Kidney (tissue), 14 donors: ENCODE measurements around the gene LDLRAD4. TPM values are rescaled to one million over a fixed set of nuclear protein-coding genes. Genes with fewer than 3 reads are reported as not detected.

Experiments used
- DNase-seq, 5 donors: peaks; one replicate each; pipeline ENCODE4 v3.0.0-alpha.2; 2013 to 2020
- FAIRE-seq: peaks from 2 replicates; lab custom pipeline; 2012; peaks lifted over from hg19 to GRCh38; lab: Jason Lieb, UNC
- H3K27ac ChIP-seq, 2 donors: one replicate each; pipeline ENCODE4 v1.7.0; 2013; ENCODE audit warnings: low read depth in 2 of 2, low read length in 2 of 2, inconsistent platforms in 1 of 2
- H3K27me3 ChIP-seq: one replicate; pipeline ENCODE4 v1.7.1; 2013; ENCODE audit warnings: low read length, inconsistent platforms; ENCODE audit not compliant: control insufficient read depth, insufficient read depth
- H3K36me3 ChIP-seq, 3 donors: one replicate each; pipeline versions ENCODE4 v1.7.0 to v1.7.1; 2013; ENCODE audit warnings: low read length in 3 of 3, control low read depth in 1 of 3, inconsistent platforms in 1 of 3; ENCODE audit not compliant: insufficient read depth in 3 of 3, control insufficient read depth in 2 of 3
- H3K4me1 ChIP-seq, 3 donors: one replicate each; pipeline versions ENCODE4 v1.7.0 to v1.7.1; 2013; ENCODE audit warnings: low read length in 3 of 3, inconsistent platforms in 1 of 3, low read depth in 1 of 3; ENCODE audit not compliant: control insufficient read depth in 2 of 3, insufficient read depth in 2 of 3
- H3K4me3 ChIP-seq, 3 donors: one replicate each; pipeline versions ENCODE4 v1.7.0 to v1.8.1; 2013; ENCODE audit warnings: low read length in 3 of 3, control low read depth in 1 of 3, inconsistent platforms in 1 of 3
- H3K9ac ChIP-seq, 3 donors: one replicate each; pipeline versions ENCODE4 v1.7.0 to v1.7.1; 2013; ENCODE audit warnings: low read length in 3 of 3, control low read depth in 1 of 3, inconsistent platforms in 1 of 3
- H3K9me3 ChIP-seq, 3 donors: one replicate each; pipeline versions ENCODE4 v1.7.0 to v1.7.1; 2013; ENCODE audit warnings: low read length in 3 of 3, control low read depth in 1 of 3, inconsistent platforms in 1 of 3; ENCODE audit not compliant: control insufficient read depth in 2 of 3, insufficient read depth in 1 of 3
- CTCF ChIP-seq: IDR thresholded peaks from 3 replicates; pipeline ENCODE4 v1.5.1; 2012; ENCODE audit warnings: mild to moderate bottlenecking, moderate library complexity, borderline replicate concordance; ENCODE audit not compliant: insufficient read depth; ENCODE audit errors: extremely low read depth
- intact Hi-C: fragments of 100-400 bp; cut with DNase I; formaldehyde crosslinking; loops from one replicate; pipeline ENCODE4 v1.11.1; 2022
- polyA plus RNA-seq: library from polyadenylated mRNA; stranded (reverse); fragments of 350-450 nt; fragmentation: Illumina TruSeq; extraction: RNeasy Lipid Tissue Mini Kit (QIAGEN cat#74804); gene quantifications from one replicate; pipeline ENCODE4 v1.2.3, GENCODE V29; 2014; ENCODE audit warnings: low read depth, low replicate concordance; ENCODE audit not compliant: insufficient read depth
- total RNA-seq: library from RNA; stranded (reverse); fragmentation: NEBNext Ultra II Directional; extraction: Animal tissue kit (Norgen Biotek cat#: 25700); gene quantifications from one replicate; pipeline ENCODE4 v1.2.1, GENCODE V29; 2021
- donor health status: control.
- donor health status: control.
- donor health status: control.
- donor health status: control.
- donor health status: control.
- donor health status: DM: yes; HTN: yes; CAD: no.
- donor health status: Normal renal cell carcinoma (clear cell type).

Gene LDLRAD4
- total and polyA plus RNA-seq, 2 donors from 2014 or later = 2.3 to 42.3 TPM

DNA sequence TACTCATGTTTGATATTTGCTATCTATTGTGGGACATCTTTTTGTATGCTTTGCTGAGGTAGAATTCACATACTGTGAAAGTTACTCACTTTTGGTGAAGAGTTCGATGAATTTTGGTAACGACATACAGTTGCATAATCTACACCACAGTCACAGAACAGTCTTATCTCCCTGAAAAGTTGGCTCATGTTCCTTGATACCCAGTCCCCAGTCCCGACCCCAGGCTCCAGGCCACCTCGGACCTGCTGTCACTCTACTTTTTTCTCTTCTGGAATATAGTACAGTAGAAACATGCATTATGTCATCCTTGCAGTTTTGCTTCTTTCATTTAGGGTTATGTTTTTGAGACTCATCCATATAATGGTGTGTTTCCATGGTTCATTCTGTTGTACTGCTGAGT, 316.1 kb downstream of the LDLRAD4 start:
- Histone ChIP-seq H3K27ac (no peak overlapping the region), H3K9me3 (no peaks in the 10 kb centered on the region), H3K4me3 (no peak overlapping the region), H3K27me3 (no peaks in the 10 kb centered on the region), H3K9ac (no peak overlapping the region), H3K4me1 (no peaks in the 10 kb centered on the region), H3K36me3 (no peaks in the 10 kb centered on the region)
- intact Hi-C loops = loop anchor here (10.0 kb wide), 1 partner anchor 320 kb away; the partner anchor contains the start of gene LDLRAD4
- DNase-seq (peak in 1 of 5 donors; percentile 4), FAIRE-seq (no peak)
- TF ChIP-seq CTCF = no peak

GRCh38 chr18:13536578-13536977, 318.0 kb downstream of the LDLRAD4 start:
- FAIRE-seq (peak; percentile 6), DNase-seq (no peak)
- H3K27ac ChIP-seq = no peak overlapping the region
- no peaks in the 10 kb centered on the region for H3K27me3 ChIP-seq
- no peak overlapping the region for H3K9ac ChIP-seq
- intact Hi-C loops = loop anchor here (10.0 kb wide), 1 partner anchor 322 kb away; the partner anchor contains the start of gene LDLRAD4
- H3K36me3 ChIP-seq = no peaks in the 10 kb centered on the region
- H3K4me3 ChIP-seq = no peak overlapping the region
- no peaks in the 10 kb centered on the region for H3K9me3 ChIP-seq
- no peak for TF ChIP-seq CTCF
- no peaks in the 10 kb centered on the region for H3K4me1 ChIP-seq

DNA sequence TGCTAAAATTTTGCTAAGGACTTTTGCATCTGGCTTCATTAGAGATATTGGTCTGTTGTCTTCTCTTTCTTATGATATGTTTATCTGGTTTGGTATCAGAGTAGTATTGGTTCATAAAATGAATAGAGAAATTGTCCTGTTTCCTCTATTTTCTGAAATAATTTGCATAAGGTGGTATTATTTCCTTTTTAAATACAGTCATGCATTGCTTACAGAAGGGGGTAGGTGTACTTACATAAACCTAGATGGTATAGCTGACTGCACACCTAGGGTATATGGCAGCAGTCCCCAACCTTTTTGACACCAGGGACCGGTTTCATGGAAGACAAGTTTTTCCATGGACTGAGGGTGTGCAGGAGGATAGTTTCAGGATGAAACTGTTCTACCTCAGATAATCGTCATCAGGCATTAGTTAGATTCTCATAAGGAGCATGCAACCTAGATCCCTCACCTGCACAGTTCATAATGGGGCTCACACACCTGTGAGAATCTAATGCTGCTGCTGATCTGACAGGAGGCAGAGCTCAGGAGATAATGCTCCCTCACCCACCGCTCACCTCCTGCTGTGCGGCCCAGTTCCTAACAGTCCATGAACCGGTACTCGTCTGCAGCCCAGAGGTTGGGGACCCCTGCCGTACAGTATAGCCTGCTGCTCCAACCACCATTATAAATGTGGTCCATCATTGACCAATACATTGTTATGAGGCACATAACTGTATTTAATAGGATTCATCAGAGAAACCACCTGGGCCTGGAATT, 318.6 kb downstream of the LDLRAD4 start:
- Histone ChIP-seq H3K4me3 (no peak overlapping the region), H3K9ac (no peak overlapping the region), H3K4me1 (no peaks in the 10 kb centered on the region), H3K27ac (no peak overlapping the region), H3K27me3 (no peaks in the 10 kb centered on the region), H3K9me3 (no peaks in the 10 kb centered on the region), H3K36me3 (no peaks in the 10 kb centered on the region)
- DNase-seq = no peak
- TF ChIP-seq CTCF = no peak
- no peak for FAIRE-seq
- intact Hi-C loops = loop anchor here (10.0 kb wide), 1 partner anchor 322 kb away; the partner anchor contains the start of gene LDLRAD4
